Measurements from ENCODE around the gene SMU1.

DNA sequence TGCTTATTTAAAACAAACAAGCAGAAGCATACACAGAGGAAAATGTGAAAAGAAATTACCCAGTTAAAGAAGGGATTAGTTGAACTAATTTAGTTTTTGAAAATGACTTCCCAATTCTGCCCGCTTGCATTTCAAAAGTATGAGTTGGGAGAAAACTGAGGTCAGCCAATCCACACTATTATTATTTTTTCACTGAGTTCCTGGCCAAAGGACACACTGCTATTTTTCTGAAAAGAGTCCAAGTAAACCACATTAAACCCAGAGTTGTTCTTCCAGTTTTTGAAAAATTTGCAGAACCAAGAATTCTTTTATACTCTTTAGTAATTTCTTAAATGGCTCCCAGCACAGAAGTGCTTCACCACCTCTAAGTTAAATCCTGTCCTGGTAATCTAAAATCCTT lies 7.5 kb downstream of the SMU1 start:
- TF ChIP-seq, protein P1, sequence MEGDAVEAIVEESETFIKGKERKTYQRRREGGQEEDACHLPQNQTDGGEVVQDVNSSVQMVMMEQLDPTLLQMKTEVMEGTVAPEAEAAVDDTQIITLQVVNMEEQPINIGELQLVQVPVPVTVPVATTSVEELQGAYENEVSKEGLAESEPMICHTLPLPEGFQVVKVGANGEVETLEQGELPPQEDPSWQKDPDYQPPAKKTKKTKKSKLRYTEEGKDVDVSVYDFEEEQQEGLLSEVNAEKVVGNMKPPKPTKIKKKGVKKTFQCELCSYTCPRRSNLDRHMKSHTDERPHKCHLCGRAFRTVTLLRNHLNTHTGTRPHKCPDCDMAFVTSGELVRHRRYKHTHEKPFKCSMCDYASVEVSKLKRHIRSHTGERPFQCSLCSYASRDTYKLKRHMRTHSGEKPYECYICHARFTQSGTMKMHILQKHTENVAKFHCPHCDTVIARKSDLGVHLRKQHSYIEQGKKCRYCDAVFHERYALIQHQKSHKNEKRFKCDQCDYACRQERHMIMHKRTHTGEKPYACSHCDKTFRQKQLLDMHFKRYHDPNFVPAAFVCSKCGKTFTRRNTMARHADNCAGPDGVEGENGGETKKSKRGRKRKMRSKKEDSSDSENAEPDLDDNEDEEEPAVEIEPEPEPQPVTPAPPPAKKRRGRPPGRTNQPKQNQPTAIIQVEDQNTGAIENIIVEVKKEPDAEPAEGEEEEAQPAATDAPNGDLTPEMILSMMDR (IDR thresholded peaks at IDR 0.05): no peak
- TF ChIP-seq POLR2A (IDR thresholded peaks at IDR 0.05): no peak
